GM19025 (cell line): ENCODE data around the gene ZNF43.
"Not testable (repeated sequence)": the region's sequence is repeated elsewhere in the genome, so short reads cannot be mapped to it uniquely, and the experiment has no call there.

Experiments
- ATAC-seq: cut with Tn5 transposase; IDR thresholded peaks from one replicate; pipeline ENCODE4 v1.9.1; 2021; ENCODE audit warnings: mild to moderate bottlenecking, low read depth, moderate library complexity; ENCODE audit not compliant: unreplicated experiment

Gene ZNF43

DNA sequence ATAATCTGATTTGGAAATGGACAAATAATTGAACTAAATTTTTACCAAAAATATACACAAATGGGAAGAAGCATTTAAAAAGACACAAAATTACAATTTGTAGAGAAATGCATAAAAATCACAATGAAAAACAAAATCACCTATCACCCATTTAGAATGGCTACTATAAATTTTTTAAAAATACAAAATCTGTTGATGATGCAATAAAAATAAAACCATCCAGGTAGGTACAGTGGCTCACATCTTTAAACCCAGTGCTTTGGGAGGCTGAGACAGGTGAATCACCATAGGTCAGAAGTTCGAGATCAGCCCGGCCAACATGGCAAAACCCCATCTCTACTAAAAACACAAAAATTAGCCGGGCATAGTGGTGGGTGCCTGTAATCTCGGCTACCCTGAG, 23.5 kb downstream of the ZNF43 start:
- no peak for ATAC-seq

DNA sequence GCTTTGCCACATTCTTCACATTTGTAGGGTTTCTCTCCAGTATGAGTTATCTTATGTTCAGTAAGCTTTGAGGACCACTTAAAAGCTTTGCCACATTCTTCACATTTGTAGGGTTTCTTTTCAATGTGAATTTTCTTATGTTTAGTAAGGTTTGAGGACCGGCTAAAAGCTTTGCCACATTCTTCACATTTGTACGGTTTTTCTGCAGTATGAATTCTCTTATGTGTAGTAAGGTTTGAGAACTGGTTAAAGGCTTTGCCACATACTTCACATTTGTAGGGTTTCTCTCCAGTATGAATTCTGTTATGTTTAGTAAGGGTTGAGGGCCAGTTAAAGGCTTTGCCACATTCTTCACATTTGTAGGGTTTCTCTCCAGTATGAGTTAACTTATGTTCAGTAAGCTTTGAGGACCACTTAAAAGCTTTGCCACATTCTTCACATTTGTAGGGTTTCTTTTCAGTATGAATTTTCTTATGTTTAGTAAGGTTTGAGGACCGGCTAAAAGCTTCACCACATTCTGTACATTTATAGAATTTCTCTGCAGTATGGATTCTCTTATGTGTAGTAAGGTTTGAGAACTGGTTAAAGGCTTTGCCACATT, 27.5 kb downstream of the ZNF43 start:
- ATAC-seq, result not testable (repeated sequence)

DNA sequence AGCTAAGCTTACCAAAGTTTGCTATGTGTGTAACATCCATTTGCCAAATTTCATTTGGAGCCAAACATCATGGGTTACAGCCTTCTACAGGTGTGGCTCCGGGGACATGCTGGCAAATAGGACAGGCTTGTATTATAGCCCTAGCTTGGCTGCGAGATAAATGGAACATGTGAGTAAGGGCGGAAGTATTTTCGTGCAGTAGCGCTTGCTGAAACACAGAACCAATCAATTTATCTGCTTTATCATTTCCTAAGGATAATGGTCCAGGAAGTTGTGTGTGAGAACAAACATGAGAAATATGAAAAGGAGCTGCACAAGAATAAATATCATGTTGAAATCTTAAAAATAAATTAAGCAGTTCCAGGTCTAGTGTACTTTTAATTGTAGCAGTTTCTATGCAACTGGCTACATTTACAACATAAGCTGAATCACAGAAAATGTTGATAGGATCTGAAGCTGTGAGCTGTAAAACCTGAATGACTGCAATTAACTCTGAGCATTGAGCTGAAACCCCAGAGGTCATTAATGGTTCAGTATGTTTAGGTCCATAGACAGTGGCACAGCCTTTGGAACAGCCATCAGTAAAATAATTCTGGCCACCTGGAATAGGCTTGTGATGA, 46.4 kb downstream of the ZNF43 start:
- ATAC-seq, result no peak

DNA sequence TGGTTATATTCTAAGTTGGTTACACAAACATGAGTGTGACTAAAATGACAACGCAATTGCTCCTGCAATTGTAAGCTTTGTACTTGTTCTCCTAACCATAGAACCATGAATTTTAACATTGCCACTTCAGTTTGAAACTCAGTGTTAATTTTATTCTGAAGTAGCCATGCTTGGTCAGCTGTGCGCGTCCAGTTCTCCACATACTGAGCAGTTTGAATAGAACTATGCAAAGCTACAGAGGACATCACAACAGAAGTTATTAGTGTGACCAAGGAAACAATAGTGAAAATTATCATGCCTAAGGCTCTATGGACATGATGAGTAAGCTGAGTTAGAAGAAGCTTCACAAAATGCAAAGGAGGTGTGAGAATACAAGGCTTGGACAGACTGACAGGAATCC, 49.0 kb downstream of the ZNF43 start:
- ATAC-seq, result no peak

DNA sequence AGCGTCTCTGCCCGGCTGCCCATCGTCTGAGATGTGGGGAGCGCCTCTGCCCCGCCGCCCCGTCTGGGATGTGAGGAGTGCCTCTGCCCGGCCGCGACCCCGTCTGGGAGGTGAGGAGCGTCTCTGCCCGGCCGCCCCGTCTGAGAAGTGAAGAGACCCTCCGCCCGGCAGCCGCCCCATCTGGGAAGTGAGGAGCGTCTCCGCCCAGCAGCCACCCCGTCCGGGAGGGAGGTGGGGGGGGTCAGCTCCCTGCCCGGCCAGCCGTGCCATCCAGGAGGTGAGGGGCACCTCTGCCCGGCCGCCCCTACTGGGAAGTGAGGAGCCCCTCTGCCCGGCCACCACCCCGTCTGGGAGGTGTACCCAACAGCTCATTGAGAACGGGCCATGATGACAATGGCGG, 60.2 kb downstream of the ZNF43 start:
- ATAC-seq, result not testable (repeated sequence)

DNA sequence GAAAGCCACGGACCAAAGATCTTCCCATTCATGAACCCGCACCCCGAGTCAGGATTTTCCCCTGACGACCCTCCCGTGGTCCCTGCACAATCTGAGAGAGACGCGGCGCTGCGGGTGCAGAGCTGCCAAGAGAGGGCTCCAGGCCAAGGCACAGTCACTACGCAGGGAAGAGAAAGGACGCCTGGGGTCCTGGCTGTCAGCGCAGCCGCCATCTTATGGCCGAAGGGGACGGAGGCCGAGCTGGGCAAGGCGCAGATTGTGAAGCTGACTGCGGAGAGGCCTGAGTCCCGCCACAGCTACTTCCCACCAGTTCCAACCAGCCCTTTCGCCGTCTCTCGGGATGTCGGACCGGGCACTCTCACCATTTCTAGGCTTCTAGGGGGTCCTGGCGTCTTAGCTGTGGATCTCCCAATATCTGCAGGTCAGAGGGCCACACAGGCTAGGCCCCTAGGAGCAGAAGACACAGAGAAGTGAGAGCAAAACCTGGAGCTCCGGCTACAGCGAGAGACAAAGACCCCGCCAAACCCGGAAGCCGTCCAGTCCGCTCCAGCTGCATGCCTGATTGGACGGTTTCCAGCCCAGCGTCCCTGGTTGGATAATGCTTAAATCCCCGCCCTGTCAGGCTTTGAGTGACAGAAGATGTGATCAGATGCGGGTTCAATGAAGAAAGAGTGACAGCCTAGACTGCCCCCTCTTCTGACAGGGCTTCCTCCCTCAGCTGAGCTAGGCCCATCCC, 68.7 kb downstream of the ZNF43 start, which contains the start of gene ZNF100:
Gene ZNF100, minus strand, starts transcription at position 515 of the 736 bp plus-strand sequence. Its CDS starts 150 bp downstream, at position 365.
- peak; percentile 87 for ATAC-seq

DNA sequence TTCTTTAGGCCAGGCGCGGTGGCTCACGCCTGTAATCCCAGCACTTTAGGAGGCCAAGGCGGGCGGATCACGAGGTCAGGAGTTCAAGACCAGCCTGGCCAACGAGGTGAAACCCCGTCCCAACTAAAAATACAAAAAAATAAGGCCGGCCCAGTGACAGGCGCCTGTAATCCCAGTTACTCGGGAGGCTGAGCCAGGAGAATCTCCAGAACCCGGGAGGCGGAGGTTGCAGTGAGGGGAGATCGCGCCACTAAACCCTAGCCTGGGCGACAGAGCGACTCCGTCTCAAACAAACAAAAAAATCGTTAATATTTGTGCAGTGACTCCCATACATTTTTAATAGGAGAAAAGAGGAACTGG, 69.3 kb downstream of the ZNF43 start:
- not testable (repeated sequence) for ATAC-seq

DNA sequence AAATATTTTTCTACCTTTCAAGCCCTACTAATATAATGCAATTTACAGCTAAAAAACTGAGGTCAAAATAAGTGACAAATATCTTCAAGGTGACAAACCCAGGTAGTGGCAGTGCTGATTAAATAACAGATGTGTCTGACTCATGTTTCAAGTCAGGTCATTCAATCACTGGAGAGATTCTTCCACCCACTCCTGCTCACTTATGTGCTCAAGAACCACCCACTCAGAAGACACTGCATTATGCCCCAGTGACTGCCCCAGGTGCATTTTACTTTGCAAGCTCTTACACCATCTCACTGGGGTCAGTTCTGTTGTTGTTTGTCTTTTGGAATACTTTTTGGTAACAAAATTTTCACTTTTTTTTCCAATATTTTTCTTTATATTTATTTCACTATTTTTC, 70.8 kb downstream of the ZNF43 start:
- no peak for ATAC-seq

DNA sequence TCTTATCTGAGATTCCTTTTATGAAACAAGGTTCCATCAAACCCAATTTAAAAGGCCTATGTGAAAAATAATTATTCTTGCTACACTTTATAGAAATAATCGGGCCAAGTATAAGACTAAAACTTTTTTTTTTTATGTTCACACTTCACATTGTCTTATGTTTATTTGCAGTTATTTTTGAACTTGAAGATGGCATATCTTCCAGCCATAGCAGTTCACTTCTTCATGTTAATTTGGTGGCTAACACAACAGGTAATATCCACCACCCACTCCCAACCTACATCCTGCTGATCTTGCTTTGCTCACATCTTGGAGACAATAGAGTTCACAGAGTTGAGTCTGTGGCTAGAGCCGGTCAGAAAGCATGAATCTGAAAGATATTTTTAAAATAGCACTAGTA, 74.4 kb downstream of the ZNF43 start:
- ATAC-seq, result not testable (repeated sequence)

DNA sequence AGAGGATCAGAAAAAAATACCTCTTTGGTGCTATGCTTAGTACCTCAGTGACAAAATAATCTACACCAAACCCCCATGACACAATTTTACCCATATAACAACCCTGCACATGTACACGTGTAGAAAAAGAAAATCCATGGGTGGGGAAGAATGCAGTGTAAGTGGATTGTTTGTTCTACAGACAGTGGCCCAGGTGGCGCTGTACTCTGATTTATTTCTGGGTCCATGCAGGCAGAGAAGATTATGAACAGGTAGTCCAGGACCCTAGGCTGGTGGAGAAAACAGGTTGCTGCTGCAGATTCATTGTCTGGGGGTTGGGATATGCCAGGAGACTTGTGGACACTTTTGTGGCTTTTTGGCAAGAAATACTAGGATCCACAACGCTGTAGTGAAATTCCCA, 77.7 kb downstream of the ZNF43 start:
- ATAC-seq, result no peak

DNA sequence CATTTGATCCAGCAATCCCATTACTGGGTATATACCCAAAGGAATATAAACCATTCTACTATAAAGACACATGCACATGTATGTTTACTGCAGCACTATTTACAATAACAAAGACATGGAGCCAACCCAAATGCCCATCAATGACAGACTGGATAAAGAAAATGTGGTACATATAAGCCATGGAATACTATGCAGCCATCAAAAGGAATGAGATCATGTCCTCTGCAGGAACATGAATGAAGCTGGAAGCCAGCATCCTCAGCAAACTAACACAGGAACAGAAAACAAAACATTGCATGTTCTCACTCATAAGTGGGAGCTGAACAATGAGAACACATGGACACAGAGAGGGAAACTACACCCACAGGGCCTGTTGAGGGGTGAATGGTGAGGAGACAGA, 80.4 kb downstream of the ZNF43 start:
- not testable (repeated sequence) for ATAC-seq
